ENCODE results near the gene NHLRC4. TPM values are rescaled to one million over a fixed set of nuclear protein-coding genes. Genes with fewer than 3 reads are reported as not detected.

The NHLRC4 gene
- total and polyA plus RNA-seq, 2 of the 13 experiments (the other 11 are each of a cell fraction or from before 2014, with no cell fraction given): 0.40 to 0.59 TPM

- TF ChIP-seq THAP11 (CRISPR knock-in tag; IDR thresholded peaks at IDR 0.05): no peak
- no peak for TF ChIP-seq MAFK (conservative IDR thresholded peaks at IDR 0.05 in 1 of 2, IDR thresholded peaks at IDR 0.05 in 1 of 2; ENCODE audit: low read length in 2 of 2)
- no peak for TF ChIP-seq SRSF9 (IDR thresholded peaks at IDR 0.05; ENCODE audit: borderline replicate concordance, insufficient read depth, low read depth, low read length, poor library complexity, severe bottlenecking)
- TF ChIP-seq NFIB (CRISPR knock-in tag; IDR thresholded peaks at IDR 0.05; ENCODE audit: borderline replicate concordance): no peak
- TF ChIP-seq, protein P1, sequence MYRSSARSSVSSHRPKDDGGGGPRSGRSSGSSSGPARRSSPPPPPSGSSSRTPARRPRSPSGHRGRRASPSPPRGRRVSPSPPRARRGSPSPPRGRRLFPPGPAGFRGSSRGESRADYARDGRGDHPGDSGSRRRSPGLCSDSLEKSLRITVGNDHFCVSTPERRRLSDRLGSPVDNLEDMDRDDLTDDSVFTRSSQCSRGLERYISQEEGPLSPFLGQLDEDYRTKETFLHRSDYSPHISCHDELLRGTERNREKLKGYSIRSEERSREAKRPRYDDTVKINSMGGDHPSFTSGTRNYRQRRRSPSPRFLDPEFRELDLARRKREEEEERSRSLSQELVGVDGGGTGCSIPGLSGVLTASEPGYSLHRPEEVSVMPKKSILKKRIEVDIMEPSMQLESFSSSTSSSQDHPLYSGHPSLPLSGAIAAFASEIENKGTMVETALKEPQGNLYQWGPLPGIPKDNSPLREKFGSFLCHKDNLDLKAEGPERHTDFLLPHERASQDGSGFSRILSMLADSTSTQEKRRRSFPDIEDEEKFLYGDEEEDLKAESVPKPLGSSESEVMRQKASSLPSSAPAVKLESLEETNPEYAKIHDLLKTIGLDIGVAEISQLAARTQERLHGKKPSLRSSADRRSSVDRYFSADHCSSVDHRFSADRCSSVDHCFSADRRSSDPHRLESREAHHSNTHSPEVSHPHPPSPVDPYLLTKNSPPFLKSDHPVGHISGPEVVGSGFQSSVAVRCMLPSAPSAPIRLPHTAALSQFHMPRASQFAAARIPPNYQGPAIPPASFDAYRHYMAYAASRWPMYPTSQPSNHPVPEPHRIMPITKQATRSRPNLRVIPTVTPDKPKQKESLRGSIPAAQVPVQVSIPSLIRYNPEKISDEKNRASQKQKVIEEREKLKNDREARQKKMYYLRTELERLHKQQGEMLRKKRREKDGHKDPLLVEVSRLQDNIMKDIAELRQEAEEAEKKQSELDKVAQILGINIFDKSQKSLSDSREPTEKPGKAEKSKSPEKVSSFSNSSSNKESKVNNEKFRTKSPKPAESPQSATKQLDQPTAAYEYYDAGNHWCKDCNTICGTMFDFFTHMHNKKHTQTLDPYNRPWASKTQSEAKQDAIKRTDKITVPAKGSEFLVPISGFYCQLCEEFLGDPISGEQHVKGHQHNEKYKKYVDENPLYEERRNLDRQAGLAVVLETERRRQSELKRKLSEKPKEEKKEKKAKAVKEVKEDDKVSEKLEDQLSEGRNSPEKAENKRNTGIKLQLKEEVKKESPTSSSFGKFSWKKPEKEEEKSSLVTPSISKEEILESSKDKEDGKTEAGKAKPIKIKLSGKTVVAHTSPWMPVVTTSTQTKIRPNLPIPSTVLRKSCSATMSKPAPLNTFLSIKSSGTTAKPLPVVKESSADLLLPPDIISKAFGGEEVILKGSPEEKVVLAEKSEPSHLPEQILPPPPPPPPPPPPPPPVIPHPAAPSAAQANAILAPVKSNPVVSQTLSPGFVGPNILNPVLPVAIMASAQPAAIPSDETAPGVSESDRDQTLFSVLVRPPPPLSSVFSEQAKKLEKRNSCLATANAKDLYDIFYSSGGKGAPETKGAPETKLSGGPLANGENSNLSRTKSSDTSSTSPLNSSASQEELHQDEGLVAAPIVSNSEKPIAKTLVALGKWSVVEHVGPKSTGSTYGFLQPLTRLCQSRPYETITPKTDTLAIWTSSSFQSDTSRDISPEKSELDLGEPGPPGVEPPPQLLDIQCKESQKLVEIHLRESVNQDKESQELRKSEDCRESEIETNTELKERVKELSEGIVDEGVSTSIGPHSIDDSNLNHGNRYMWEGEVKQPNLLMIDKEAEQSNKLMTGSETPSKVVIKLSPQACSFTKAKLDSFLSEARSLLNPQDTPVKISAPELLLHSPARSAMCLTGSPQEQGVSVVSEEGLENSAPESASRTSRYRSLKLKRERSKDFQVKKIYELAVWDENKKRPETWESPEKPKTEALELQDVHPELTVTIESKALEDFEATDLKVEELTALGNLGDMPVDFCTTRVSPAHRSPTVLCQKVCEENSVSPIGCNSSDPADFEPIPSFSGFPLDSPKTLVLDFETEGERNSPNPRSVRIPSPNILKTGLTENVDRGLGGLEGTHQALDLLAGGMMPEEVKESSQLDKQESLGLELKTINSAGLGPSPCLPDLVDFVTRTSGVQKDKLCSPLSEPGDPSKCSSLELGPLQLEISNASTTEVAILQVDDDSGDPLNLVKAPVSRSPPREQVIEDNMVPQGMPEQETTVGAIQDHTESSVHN (CRISPR knock-in tag; IDR thresholded peaks at IDR 0.05): no peak
- TF ChIP-seq FOXK2 (IDR thresholded peaks at IDR 0.05): no peak
- no peak for TF ChIP-seq MLLT10 (CRISPR knock-in tag; IDR thresholded peaks at IDR 0.05)
- TF ChIP-seq, protein P2, sequence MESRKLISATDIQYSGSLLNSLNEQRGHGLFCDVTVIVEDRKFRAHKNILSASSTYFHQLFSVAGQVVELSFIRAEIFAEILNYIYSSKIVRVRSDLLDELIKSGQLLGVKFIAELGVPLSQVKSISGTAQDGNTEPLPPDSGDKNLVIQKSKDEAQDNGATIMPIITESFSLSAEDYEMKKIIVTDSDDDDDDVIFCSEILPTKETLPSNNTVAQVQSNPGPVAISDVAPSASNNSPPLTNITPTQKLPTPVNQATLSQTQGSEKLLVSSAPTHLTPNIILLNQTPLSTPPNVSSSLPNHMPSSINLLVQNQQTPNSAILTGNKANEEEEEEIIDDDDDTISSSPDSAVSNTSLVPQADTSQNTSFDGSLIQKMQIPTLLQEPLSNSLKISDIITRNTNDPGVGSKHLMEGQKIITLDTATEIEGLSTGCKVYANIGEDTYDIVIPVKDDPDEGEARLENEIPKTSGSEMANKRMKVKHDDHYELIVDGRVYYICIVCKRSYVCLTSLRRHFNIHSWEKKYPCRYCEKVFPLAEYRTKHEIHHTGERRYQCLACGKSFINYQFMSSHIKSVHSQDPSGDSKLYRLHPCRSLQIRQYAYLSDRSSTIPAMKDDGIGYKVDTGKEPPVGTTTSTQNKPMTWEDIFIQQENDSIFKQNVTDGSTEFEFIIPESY (CRISPR knock-in tag; IDR thresholded peaks at IDR 0.05): 0 out of 2 replicates have a peak, but pooled peaks have one; percentile 40
- no peak for TF ChIP-seq ZNF160 (CRISPR knock-in tag; IDR thresholded peaks at IDR 0.05)
- TF ChIP-seq ZFY (CRISPR knock-in tag; IDR thresholded peaks at IDR 0.05): no peak
- TF ChIP-seq ATF5 (CRISPR knock-in tag; IDR thresholded peaks at IDR 0.05; ENCODE audit: low read depth): no peak
- no peak for TF ChIP-seq ZNF777 (CRISPR knock-in tag; IDR thresholded peaks at IDR 0.05)
- no peak for TF ChIP-seq ZNF350 (CRISPR knock-in tag; IDR thresholded peaks at IDR 0.05; ENCODE audit: borderline replicate concordance, low read depth)
- peak; percentile 61; the same call in 1 of the 2 replicates for TF ChIP-seq CENPT (CRISPR knock-in tag; IDR thresholded peaks at IDR 0.05; ENCODE audit: low read depth)
- peak; percentile 26 for TF ChIP-seq STAG1 (CRISPR knock-in tag; IDR thresholded peaks at IDR 0.05)
- peak; percentile 64 for TF ChIP-seq NR2C2 (CRISPR knock-in tag; IDR thresholded peaks at IDR 0.05; ENCODE audit: borderline replicate concordance)
- no peak for TF ChIP-seq NBN (conservative IDR thresholded peaks at IDR 0.05)
- no peak for TF ChIP-seq ZNF7 (CRISPR knock-in tag; IDR thresholded peaks at IDR 0.05)
- TF ChIP-seq ZNF674 (CRISPR knock-in tag; IDR thresholded peaks at IDR 0.05; ENCODE audit: low read depth): no peak
- TF ChIP-seq ZNF224 (CRISPR knock-in tag; IDR thresholded peaks at IDR 0.05): no peak
- TF ChIP-seq SP4 (CRISPR knock-in tag; IDR thresholded peaks at IDR 0.05): peak; percentile 27; the same call in 1 of the 2 replicates
These were observed 18.5 kb downstream of the NHLRC4 start (continued) for GRCh38 chr16:585351-585750.
